Mucosa of rectum (tissue), 2 donors: ENCODE data around the gene SUCO.
"Not testable (repeated sequence)": the region's sequence is repeated elsewhere in the genome, so short reads cannot be mapped to it uniquely, and the experiment has no call there.

Experiments
- H3K27ac ChIP-seq, 2 donors: one replicate each; pipeline ENCODE4 v1.7.0; 2013; ENCODE audit warnings: inconsistent platforms in 2 of 2, low read depth in 2 of 2, low read length in 2 of 2
- H3K27me3 ChIP-seq, 2 donors: one replicate each; pipeline ENCODE4 v1.7.0; 2013; ENCODE audit warnings: low read length in 2 of 2; ENCODE audit not compliant: control insufficient read depth in 2 of 2, insufficient read depth in 2 of 2
- H3K36me3 ChIP-seq, 2 donors: one replicate each; pipeline ENCODE4 v1.7.0; 2013; ENCODE audit warnings: low read length in 2 of 2; ENCODE audit not compliant: control insufficient read depth in 2 of 2, insufficient read depth in 2 of 2
- H3K4me1 ChIP-seq, 2 donors: one replicate each; pipeline ENCODE4 v1.7.0; 2013; ENCODE audit warnings: low read length in 2 of 2, mild to moderate bottlenecking in 1 of 2; ENCODE audit not compliant: control insufficient read depth in 2 of 2, insufficient read depth in 2 of 2
- H3K4me3 ChIP-seq, 2 donors: one replicate each; pipeline ENCODE4 v1.7.0; 2013; ENCODE audit warnings: low read length in 2 of 2
- H3K9ac ChIP-seq, 2 donors: one replicate each; pipeline ENCODE4 v1.7.0; 2013; ENCODE audit warnings: low read length in 2 of 2, low read depth in 1 of 2, mild to moderate bottlenecking in 1 of 2
- H3K9me3 ChIP-seq, 2 donors: one replicate each; pipeline ENCODE4 v1.7.0; 2013; ENCODE audit warnings: low read length in 2 of 2; ENCODE audit not compliant: control insufficient read depth in 2 of 2
- donor health status: healthy.
- donor health status: Normal muscosa, but diverticular disease.

The SUCO gene

GRCh38 chr1:172496127-172496526 is 36.8 kb upstream of the SUCO start:
- H3K4me3 ChIP-seq, H3K9ac ChIP-seq, H3K27me3 ChIP-seq, H3K4me1 ChIP-seq, H3K27ac ChIP-seq, H3K9me3 ChIP-seq, H3K36me3 ChIP-seq: not testable (repeated sequence)

- Histone ChIP-seq H3K36me3 (no peaks in the 10 kb centered on the region), H3K4me1 (no peaks in the 10 kb centered on the region), H3K27me3 (no peaks in the 10 kb centered on the region), H3K4me3 (no peak overlapping the region), H3K9ac (no peak overlapping the region), H3K9me3 (no peaks in the 10 kb centered on the region), H3K27ac (no peak overlapping the region)
Observed at GRCh38 chr1:172496678-172497077, 36.3 kb upstream of the SUCO start.

GRCh38 chr1:172497230-172497629 is 35.7 kb upstream of the SUCO start:
- H3K27ac ChIP-seq, result no peak overlapping the region
- no peaks in the 10 kb centered on the region for H3K27me3 ChIP-seq
- H3K4me1 ChIP-seq, result no peaks in the 10 kb centered on the region
- H3K4me3 ChIP-seq, result no peak overlapping the region
- no peak overlapping the region for H3K9ac ChIP-seq
- no peaks in the 10 kb centered on the region for H3K9me3 ChIP-seq
- no peaks in the 10 kb centered on the region for H3K36me3 ChIP-seq

- no peaks in the 10 kb centered on the region for H3K27me3 ChIP-seq
- no peak overlapping the region for H3K27ac ChIP-seq
- H3K36me3 ChIP-seq, result no peaks in the 10 kb centered on the region
- H3K4me1 ChIP-seq, result no peaks in the 10 kb centered on the region
- no peaks in the 10 kb centered on the region for H3K9me3 ChIP-seq
- H3K9ac ChIP-seq, result no peak overlapping the region
- no peak overlapping the region for H3K4me3 ChIP-seq
Observed at GRCh38 chr1:172498857-172499256, 34.1 kb upstream of the SUCO start.

GRCh38 chr1:172499636-172500141 is 33.3 kb upstream of the SUCO start:
- H3K27me3 ChIP-seq, result no peaks in the 10 kb centered on the region
- no peaks in the 10 kb centered on the region for H3K9me3 ChIP-seq
- H3K4me3 ChIP-seq, result no peak overlapping the region
- no peak overlapping the region for H3K27ac ChIP-seq
- no peak overlapping the region for H3K9ac ChIP-seq
- no peaks in the 10 kb centered on the region for H3K36me3 ChIP-seq
- H3K4me1 ChIP-seq, result no peaks in the 10 kb centered on the region

- Histone ChIP-seq H3K27me3 (no peaks in the 10 kb centered on the region), H3K27ac (no peak overlapping the region), H3K36me3 (no peaks in the 10 kb centered on the region), H3K9ac (no peak overlapping the region), H3K9me3 (no peaks in the 10 kb centered on the region), H3K4me3 (no peak overlapping the region), H3K4me1 (no peaks in the 10 kb centered on the region)
Observed at GRCh38 chr1:172500207-172500606, 32.7 kb upstream of the SUCO start.

- Histone ChIP-seq H3K36me3 (no peaks in the 10 kb centered on the region), H3K4me1 (no peaks in the 10 kb centered on the region), H3K9me3 (no peaks in the 10 kb centered on the region), H3K27ac (no peak overlapping the region), H3K27me3 (no peaks in the 10 kb centered on the region), H3K9ac (no peak overlapping the region), H3K4me3 (no peak overlapping the region)
Observed at GRCh38 chr1:172507741-172508140, 25.2 kb upstream of the SUCO start.

GRCh38 chr1:172510479-172510878 is 22.5 kb upstream of the SUCO start:
- Histone ChIP-seq H3K9me3 (no peaks in the 10 kb centered on the region), H3K27me3 (no peaks in the 10 kb centered on the region), H3K27ac (no peak overlapping the region), H3K9ac (no peak overlapping the region), H3K4me1 (no peaks in the 10 kb centered on the region), H3K36me3 (no peaks in the 10 kb centered on the region), H3K4me3 (no peak overlapping the region)

- Histone ChIP-seq H3K9me3 (no peaks in the 10 kb centered on the region), H3K27ac (no peak overlapping the region), H3K36me3 (no peaks in the 10 kb centered on the region), H3K27me3 (no peaks in the 10 kb centered on the region), H3K9ac (no peak overlapping the region), H3K4me3 (no peak overlapping the region), H3K4me1 (no peaks in the 10 kb centered on the region)
Observed at GRCh38 chr1:172512591-172512990, 20.4 kb upstream of the SUCO start.

GRCh38 chr1:172513479-172513878 is 19.5 kb upstream of the SUCO start:
- Histone ChIP-seq H3K9me3 (no peaks in the 10 kb centered on the region), H3K9ac (no peak overlapping the region), H3K4me1 (no peaks in the 10 kb centered on the region), H3K4me3 (no peak overlapping the region), H3K36me3 (no peaks in the 10 kb centered on the region), H3K27ac (no peak overlapping the region), H3K27me3 (no peaks in the 10 kb centered on the region)

- Histone ChIP-seq H3K9me3 (no peaks in the 10 kb centered on the region), H3K4me1 (no peaks in the 10 kb centered on the region), H3K9ac (no peak overlapping the region), H3K27me3 (no peaks in the 10 kb centered on the region), H3K36me3 (no peaks in the 10 kb centered on the region), H3K27ac (no peak overlapping the region), H3K4me3 (no peak overlapping the region)
Observed at GRCh38 chr1:172514108-172514507, 18.8 kb upstream of the SUCO start.
